Liver (tissue), 9 donors: ENCODE results near the gene IGF2. TPM values are rescaled to one million over a fixed set of nuclear protein-coding genes. Genes with fewer than 3 reads are reported as not detected.

Experiments used
- DNase-seq: peaks from one replicate; pipeline ENCODE4 v3.0.0-alpha.2; 2017; ENCODE audit warnings: low spot score
- H3K27ac ChIP-seq, 2 donors: one replicate each; pipeline ENCODE4 v1.7.0; 2013; ENCODE audit warnings: inconsistent platforms in 2 of 2, low read length in 2 of 2, control low read depth in 1 of 2, low read depth in 1 of 2, mild to moderate bottlenecking in 1 of 2
- H3K27me3 ChIP-seq, 4 donors: one replicate each; pipeline versions ENCODE4 v1.6.1 to v1.7.0; 2013; ENCODE audit warnings: low read length in 3 of 4, inconsistent platforms in 1 of 4, mild to moderate bottlenecking in 1 of 4, moderate library complexity in 1 of 4; ENCODE audit not compliant: control insufficient read depth in 4 of 4, insufficient read depth in 4 of 4
- H3K36me3 ChIP-seq, 4 donors: one replicate each; pipeline versions ENCODE4 v1.6.1 to v1.7.0; 2013; ENCODE audit warnings: low read length in 3 of 4, mild to moderate bottlenecking in 3 of 4, low read depth in 1 of 4, moderate library complexity in 1 of 4; ENCODE audit not compliant: control insufficient read depth in 4 of 4, insufficient read depth in 3 of 4
- H3K4me1 ChIP-seq, 4 donors: one replicate each; pipeline versions ENCODE4 v1.6.1 to v1.7.0; 2013; ENCODE audit warnings: low read length in 3 of 4, mild to moderate bottlenecking in 3 of 4, moderate library complexity in 1 of 4; ENCODE audit not compliant: control insufficient read depth in 4 of 4, insufficient read depth in 4 of 4
- H3K4me3 ChIP-seq, 3 donors: one replicate each; pipeline versions ENCODE4 v1.6.1 to v1.7.0; 2013; ENCODE audit warnings: low read length in 3 of 3, control low read depth in 1 of 3, low read depth in 1 of 3, mild to moderate bottlenecking in 1 of 3
- H3K9ac ChIP-seq, 2 donors: one replicate each; pipeline ENCODE4 v1.7.0; 2013; ENCODE audit warnings: low read length in 2 of 2, mild to moderate bottlenecking in 2 of 2, moderate library complexity in 2 of 2, control low read depth in 1 of 2, low read depth in 1 of 2
- H3K9me3 ChIP-seq, 4 donors: one replicate each; pipeline versions ENCODE4 v1.6.1 to v1.7.0; 2013; ENCODE audit warnings: low read length in 3 of 4; ENCODE audit not compliant: control insufficient read depth in 4 of 4
- CTCF ChIP-seq: fragments of 150-350 bp; IDR thresholded peaks from 2 replicates; pipeline ENCODE4 v1.5.1; 2017; ENCODE audit warnings: improper control_type of control experiment, low read depth, low read length; ENCODE audit not compliant: missing input control
- FOXA2 ChIP-seq: IDR thresholded peaks from 2 replicates; pipeline ENCODE4 v1.6.1; 2016; ENCODE audit warnings: antibody characterized with exemption
- GABPA ChIP-seq, 2 donors: IDR thresholded peaks in 1 of 2; conservative IDR thresholded peaks in 1 of 2; 2 replicates each; pipeline ENCODE4 v1.6.1; 2016; ENCODE audit warnings: antibody characterized with exemption in 2 of 2, mild to moderate bottlenecking in 1 of 2, moderate library complexity in 1 of 2
- HNF4G ChIP-seq: IDR thresholded peaks from 2 replicates; pipeline ENCODE4 v1.6.1; 2016; ENCODE audit warnings: antibody characterized with exemption
- JUND ChIP-seq, 2 donors: IDR thresholded peaks; 2 replicates each; pipeline ENCODE4 v1.6.1; 2016; ENCODE audit warnings: antibody characterized with exemption in 2 of 2
- NR2F2 ChIP-seq: IDR thresholded peaks from 2 replicates; pipeline ENCODE4 v1.6.1; 2016; ENCODE audit warnings: antibody characterized with exemption
- RAD21 ChIP-seq, 2 donors: IDR thresholded peaks; 2 replicates each; pipeline ENCODE4 v1.6.1; 2016; ENCODE audit warnings: antibody characterized with exemption in 2 of 2, mild to moderate bottlenecking in 2 of 2
- RXRA ChIP-seq, 2 donors: IDR thresholded peaks; 2 replicates each; pipeline ENCODE4 v1.6.1; 2017 to 2018; ENCODE audit warnings: antibody characterized with exemption in 2 of 2, mild to moderate bottlenecking in 1 of 2
- SP1 ChIP-seq: IDR thresholded peaks from 2 replicates; pipeline ENCODE4 v1.6.1; 2018; ENCODE audit warnings: antibody characterized with exemption, mild to moderate bottlenecking
- TAF1 ChIP-seq: conservative IDR thresholded peaks from 2 replicates; pipeline ENCODE4 v1.6.1; 2016; ENCODE audit warnings: antibody characterized with exemption, mild to moderate bottlenecking
- YY1 ChIP-seq: IDR thresholded peaks from 2 replicates; pipeline ENCODE4 v1.6.1; 2016; ENCODE audit warnings: antibody characterized with exemption, mild to moderate bottlenecking
- WGBS: extraction: QIAGEN DNeasy Blood & Tissue Kit; methylation state at CpG from one replicate; pipeline ENCODE4 v1.1.7; 2013; 5-methylcytosine and 5-hydroxymethylcytosine counted together
- polyA plus RNA-seq, 2 donors: library from polyadenylated mRNA; stranded (reverse) in 1 of 2; unstranded in 1 of 2; fragments of 200-250 nt in 1 of 2; fragments of >200 nt in 1 of 2; fragmentation: Nextera tagmentation in 1 of 2; extraction: Ambion mirVana in 1 of 2; gene quantifications; one replicate each; pipeline versions ENCODE4 v1.2.1 to v1.2.3, GENCODE V29; 2013 to 2015
- total RNA-seq, 2 donors: library from RNA; depleted of rRNA; stranded (reverse); fragments of >200 nt; gene quantifications; one replicate each; pipeline ENCODE4 v1.2.3, GENCODE V29; 2014
- TF ChIP-seq, protein P1 (sequence below): IDR thresholded peaks from 2 replicates; pipeline ENCODE4 v1.6.1; 2016; ENCODE audit warnings: antibody characterized with exemption
- TF ChIP-seq, protein P2 (sequence below): IDR thresholded peaks from 2 replicates; pipeline ENCODE4 v1.6.1; 2016; ENCODE audit warnings: antibody characterized with exemption, mild to moderate bottlenecking
- donor health status: healthy.
- donor health status: healthy.
- donor health status: healthy.
- donor health status: healthy.
- donor health status: healthy.

Gene IGF2
- total and polyA plus RNA-seq, 4 donors, result 70.5 to 1,440 (median 192) TPM

DNA sequence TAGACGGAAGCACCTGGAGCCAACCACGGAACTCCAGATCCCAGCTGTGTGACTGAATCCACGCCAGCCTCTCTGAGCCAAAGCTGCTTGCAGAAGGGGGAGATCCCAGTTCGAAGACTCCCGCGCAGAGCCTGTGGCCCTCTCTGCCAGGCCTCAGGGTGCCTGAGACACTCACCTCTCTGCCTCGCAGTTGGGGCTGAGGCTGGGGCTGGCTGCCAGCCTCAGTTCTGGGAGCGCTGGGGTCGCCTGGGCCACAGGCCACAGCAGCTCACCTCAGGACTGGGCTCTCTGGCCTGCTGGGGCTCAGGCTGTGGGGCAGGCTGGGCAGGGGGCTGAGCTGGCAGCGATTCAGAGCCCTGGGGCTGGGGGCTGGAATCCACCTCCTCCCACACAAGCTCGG is 8.2 kb upstream of the IGF2 start:
- Histone ChIP-seq H3K9me3 (no peaks in the 10 kb centered on the region), H3K27me3 (no peaks in the 10 kb centered on the region), H3K4me3 (no peak overlapping the region), H3K9ac (no peak overlapping the region), H3K27ac (no peak overlapping the region), H3K36me3 (peaks cover 11 to 31% (median 24%) of the 10 kb centered on the region in 4 donors), H3K4me1 (peaks cover 7 to 41% (median 32%) of the 10 kb centered on the region in 4 donors)
- WGBS, result 69% methylated on average over 11 of the region's 11 CpGs
- TF ChIP-seq, protein P1, sequence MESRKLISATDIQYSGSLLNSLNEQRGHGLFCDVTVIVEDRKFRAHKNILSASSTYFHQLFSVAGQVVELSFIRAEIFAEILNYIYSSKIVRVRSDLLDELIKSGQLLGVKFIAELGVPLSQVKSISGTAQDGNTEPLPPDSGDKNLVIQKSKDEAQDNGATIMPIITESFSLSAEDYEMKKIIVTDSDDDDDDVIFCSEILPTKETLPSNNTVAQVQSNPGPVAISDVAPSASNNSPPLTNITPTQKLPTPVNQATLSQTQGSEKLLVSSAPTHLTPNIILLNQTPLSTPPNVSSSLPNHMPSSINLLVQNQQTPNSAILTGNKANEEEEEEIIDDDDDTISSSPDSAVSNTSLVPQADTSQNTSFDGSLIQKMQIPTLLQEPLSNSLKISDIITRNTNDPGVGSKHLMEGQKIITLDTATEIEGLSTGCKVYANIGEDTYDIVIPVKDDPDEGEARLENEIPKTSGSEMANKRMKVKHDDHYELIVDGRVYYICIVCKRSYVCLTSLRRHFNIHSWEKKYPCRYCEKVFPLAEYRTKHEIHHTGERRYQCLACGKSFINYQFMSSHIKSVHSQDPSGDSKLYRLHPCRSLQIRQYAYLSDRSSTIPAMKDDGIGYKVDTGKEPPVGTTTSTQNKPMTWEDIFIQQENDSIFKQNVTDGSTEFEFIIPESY, result no peak
- TF ChIP-seq FOXA2, result no peak
- no peak for DNase-seq

- H3K27ac ChIP-seq, result no peak overlapping the region
- no peak overlapping the region for H3K4me3 ChIP-seq
- no peaks in the 10 kb centered on the region for H3K9me3 ChIP-seq
- peaks cover 11 to 35% (median 27%) of the 10 kb centered on the region in 4 donors for H3K36me3 ChIP-seq
- WGBS, result 75% methylated on average over 19 of the region's 19 CpGs
- H3K9ac ChIP-seq, result no peak overlapping the region
- DNase-seq, result no peak
- H3K4me1 ChIP-seq, result peaks cover 2 to 28% (median 20%) of the 10 kb centered on the region in 4 donors
- H3K27me3 ChIP-seq, result no peaks in the 10 kb centered on the region
- TF ChIP-seq SP1 (no peak), RXRA (IDR thresholded peaks at IDR 0.05) (no peak), HNF4G (no peak), YY1 (no peak), GABPA (IDR thresholded peaks at IDR 0.05 in 1 of 2, conservative IDR thresholded peaks at IDR 0.05 in 1 of 2) (no peak), JUND (IDR thresholded peaks at IDR 0.05) (no peak), RAD21 (IDR thresholded peaks at IDR 0.05) (no peak), FOXA2 (no peak), CTCF (no peak), NR2F2 (no peak), TAF1 (no peak)
- TF ChIP-seq, protein P2, sequence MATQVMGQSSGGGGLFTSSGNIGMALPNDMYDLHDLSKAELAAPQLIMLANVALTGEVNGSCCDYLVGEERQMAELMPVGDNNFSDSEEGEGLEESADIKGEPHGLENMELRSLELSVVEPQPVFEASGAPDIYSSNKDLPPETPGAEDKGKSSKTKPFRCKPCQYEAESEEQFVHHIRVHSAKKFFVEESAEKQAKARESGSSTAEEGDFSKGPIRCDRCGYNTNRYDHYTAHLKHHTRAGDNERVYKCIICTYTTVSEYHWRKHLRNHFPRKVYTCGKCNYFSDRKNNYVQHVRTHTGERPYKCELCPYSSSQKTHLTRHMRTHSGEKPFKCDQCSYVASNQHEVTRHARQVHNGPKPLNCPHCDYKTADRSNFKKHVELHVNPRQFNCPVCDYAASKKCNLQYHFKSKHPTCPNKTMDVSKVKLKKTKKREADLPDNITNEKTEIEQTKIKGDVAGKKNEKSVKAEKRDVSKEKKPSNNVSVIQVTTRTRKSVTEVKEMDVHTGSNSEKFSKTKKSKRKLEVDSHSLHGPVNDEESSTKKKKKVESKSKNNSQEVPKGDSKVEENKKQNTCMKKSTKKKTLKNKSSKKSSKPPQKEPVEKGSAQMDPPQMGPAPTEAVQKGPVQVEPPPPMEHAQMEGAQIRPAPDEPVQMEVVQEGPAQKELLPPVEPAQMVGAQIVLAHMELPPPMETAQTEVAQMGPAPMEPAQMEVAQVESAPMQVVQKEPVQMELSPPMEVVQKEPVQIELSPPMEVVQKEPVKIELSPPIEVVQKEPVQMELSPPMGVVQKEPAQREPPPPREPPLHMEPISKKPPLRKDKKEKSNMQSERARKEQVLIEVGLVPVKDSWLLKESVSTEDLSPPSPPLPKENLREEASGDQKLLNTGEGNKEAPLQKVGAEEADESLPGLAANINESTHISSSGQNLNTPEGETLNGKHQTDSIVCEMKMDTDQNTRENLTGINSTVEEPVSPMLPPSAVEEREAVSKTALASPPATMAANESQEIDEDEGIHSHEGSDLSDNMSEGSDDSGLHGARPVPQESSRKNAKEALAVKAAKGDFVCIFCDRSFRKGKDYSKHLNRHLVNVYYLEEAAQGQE, result no peak
- TF ChIP-seq, protein P1, result no peak
Observed at GRCh38 chr11:2146051-2146450, 6.9 kb upstream of the IGF2 start.
